T-helper 2 cell treated with Interferon-gamma antibody and Interleukin-4, amounts not matched to agents 5 μg/mL and 100 μg/mL, for 36 hours (primary cell): ENCODE data around the gene RNF144B.

ENCODE experiments used
- DNase-seq: peaks from one replicate; pipeline ENCODE4 v3.0.0; 2021; ENCODE audit warnings: low spot score
- H3K27ac Mint-ChIP-seq: one replicate; pipeline ENCODE4 v1.8.0; 2021; ENCODE audit warnings: mild to moderate bottlenecking, mixed read lengths
- H3K27me3 Mint-ChIP-seq: one replicate; pipeline ENCODE4 v1.8.0; 2021; ENCODE audit warnings: low read depth, mixed read lengths
- H3K36me3 Mint-ChIP-seq: one replicate; pipeline ENCODE4 v1.8.0; 2021; ENCODE audit warnings: low read depth, mixed read lengths
- H3K4me1 Mint-ChIP-seq: one replicate; pipeline ENCODE4 v1.8.0; 2021; ENCODE audit warnings: low read depth, mixed read lengths
- H3K4me3 Mint-ChIP-seq: one replicate; pipeline ENCODE4 v1.8.0; 2022; ENCODE audit warnings: mild to moderate bottlenecking, moderate library complexity, mixed read lengths
- H3K9me3 Mint-ChIP-seq: one replicate; pipeline ENCODE4 v1.8.0; 2021; ENCODE audit warnings: mixed read lengths

RNF144B gene

DNA sequence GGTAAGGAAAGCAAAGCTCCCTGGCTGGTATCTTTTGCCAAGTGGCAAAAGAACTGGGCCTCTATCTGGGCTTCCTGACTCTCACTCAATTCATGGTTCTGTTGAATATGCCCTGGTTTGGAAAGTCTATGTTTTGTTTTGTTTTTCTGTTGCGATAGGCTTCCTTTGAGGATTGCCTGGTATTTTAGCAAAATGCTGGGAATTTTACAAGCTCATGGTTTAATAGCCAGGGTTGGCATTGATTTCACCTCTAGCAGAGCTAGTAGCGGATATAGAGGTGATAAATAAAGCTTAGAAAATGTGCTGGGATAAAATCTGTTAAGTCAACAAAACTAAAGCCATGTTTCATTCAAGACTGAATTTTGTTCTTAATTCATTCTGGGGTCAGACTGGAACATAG lies 109.9 kb downstream of the RNF144B start:
- no peak overlapping the region for H3K27ac Mint-ChIP-seq
- peaks cover 53% of the 10 kb centered on the region for H3K27me3 Mint-ChIP-seq
- H3K36me3 Mint-ChIP-seq: no peaks in the 10 kb centered on the region
- H3K4me1 Mint-ChIP-seq: peaks cover 3% of the 10 kb centered on the region
- no peak for DNase-seq
- H3K4me3 Mint-ChIP-seq: no peak overlapping the region
- H3K9me3 Mint-ChIP-seq: no peaks in the 10 kb centered on the region

DNA sequence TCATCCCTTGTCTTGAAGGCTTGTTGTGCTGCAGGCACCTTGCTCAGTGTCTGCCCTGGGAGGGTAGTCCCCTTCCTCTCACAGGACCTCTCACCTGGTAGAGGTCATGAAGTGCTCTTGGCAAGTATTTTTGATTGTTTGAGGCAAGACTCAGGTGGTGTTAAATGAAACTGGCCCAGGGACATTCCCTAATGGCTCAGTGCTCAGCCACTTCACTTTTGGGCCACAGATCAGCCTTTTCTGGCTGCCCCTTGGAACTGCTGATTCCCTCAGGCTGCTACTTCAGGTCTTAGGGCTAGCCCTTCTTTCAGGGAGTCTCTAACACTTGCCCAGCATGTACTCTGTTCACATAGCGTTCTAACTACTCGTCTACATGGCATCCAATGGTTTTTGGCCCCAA lies 111.3 kb downstream of the RNF144B start:
- Mint-ChIP-seq H3K27me3 (peaks cover 55% of the 10 kb centered on the region), H3K4me1 (peaks cover 3% of the 10 kb centered on the region), H3K9me3 (no peaks in the 10 kb centered on the region)

DNA sequence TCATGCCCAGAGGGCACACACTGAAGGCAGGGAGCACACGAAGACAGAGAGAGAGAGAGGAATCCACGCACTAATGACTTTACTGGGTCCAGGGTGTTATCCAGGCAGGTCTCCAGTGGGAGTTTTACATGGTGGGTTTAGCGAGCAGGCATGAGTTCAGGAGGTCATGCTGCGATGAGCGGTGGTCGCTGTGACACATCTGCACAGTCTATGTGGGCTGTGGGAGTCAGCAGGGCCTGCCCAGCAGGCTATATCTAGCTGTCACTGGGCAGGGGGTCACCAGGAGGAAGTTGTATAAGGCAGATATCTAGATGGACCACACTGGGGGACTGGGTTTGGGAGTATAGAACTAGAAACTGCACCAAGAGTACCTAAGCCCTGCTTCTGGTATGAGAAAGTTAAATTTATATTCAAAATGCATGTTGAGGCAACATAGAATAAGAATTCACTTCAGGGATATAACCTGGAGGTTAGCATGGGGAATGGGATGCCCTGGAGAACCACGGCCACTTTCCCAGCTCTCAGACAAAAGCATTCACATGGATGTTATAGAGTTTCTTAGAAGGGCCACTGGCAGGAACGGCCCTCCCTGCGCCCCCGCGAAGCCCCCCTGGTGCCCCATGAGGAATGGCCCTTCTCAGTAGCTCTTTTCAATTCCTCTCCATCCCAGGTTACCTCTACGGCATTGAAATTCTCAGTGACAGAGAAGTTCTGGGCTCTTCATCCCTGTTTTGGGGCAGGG lies 113.9 kb downstream of the RNF144B start:
- Mint-ChIP-seq H3K27ac (no peak overlapping the region), H3K27me3 (peaks cover 51% of the 10 kb centered on the region), H3K4me1 (peaks cover 3% of the 10 kb centered on the region), H3K36me3 (no peaks in the 10 kb centered on the region), H3K9me3 (no peaks in the 10 kb centered on the region), H3K4me3 (no peak overlapping the region)
- no peak for DNase-seq

More for the DNA sequence above, 111.3 kb downstream of the RNF144B start:
- H3K27ac Mint-ChIP-seq: no peak overlapping the region
- no peak for DNase-seq
- no peak overlapping the region for H3K4me3 Mint-ChIP-seq
- no peaks in the 10 kb centered on the region for H3K36me3 Mint-ChIP-seq

DNA sequence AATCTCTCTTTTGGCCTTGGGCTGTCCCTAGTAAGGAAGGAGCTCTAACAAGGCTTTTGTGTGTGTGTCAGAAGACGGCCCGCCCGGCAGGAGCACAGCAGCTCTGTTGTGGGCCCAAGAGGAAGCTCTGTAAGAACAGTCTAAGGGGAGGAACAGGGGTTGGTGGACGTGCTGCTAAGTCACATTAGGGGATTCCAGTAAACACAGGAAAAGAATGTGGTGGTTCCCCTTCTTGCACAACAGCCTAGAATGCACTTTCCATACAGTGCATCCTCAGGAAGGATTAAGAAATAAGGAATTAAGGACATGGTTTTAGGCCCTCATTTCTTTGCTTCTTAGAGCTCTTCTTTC lies 114.5 kb downstream of the RNF144B start:
- Mint-ChIP-seq H3K27ac (no peak overlapping the region), H3K9me3 (no peaks in the 10 kb centered on the region)
- DNase-seq: no peak

DNA sequence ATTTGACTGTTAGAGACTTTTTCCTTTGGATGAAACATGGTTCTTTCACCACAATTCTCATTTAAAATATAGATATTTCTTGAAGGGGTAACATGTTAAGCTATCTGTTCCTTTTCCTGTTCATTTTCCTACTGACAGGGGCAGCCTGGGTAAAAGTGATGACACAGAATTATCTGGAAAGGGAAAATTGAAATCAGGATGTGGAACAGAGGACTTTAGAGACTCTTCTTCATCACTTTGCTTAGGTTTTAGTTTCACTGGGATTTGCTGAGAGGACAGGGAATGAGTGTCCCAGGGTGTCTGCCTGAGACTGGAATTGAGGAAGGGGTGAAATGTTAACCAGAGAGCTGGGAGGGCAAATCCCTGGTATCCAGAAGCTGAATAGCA lies 116.0 kb downstream of the RNF144B start:
- Mint-ChIP-seq H3K9me3 (no peaks in the 10 kb centered on the region), H3K36me3 (no peaks in the 10 kb centered on the region), H3K4me1 (peaks cover 3% of the 10 kb centered on the region), H3K27me3 (peaks cover 36% of the 10 kb centered on the region), H3K4me3 (no peak overlapping the region), H3K27ac (no peak overlapping the region)
- DNase-seq: no peak

More for the DNA sequence above, 114.5 kb downstream of the RNF144B start:
- peaks cover 46% of the 10 kb centered on the region for H3K27me3 Mint-ChIP-seq
- H3K4me1 Mint-ChIP-seq: peaks cover 3% of the 10 kb centered on the region
- H3K36me3 Mint-ChIP-seq: no peaks in the 10 kb centered on the region
- no peak overlapping the region for H3K4me3 Mint-ChIP-seq

DNA sequence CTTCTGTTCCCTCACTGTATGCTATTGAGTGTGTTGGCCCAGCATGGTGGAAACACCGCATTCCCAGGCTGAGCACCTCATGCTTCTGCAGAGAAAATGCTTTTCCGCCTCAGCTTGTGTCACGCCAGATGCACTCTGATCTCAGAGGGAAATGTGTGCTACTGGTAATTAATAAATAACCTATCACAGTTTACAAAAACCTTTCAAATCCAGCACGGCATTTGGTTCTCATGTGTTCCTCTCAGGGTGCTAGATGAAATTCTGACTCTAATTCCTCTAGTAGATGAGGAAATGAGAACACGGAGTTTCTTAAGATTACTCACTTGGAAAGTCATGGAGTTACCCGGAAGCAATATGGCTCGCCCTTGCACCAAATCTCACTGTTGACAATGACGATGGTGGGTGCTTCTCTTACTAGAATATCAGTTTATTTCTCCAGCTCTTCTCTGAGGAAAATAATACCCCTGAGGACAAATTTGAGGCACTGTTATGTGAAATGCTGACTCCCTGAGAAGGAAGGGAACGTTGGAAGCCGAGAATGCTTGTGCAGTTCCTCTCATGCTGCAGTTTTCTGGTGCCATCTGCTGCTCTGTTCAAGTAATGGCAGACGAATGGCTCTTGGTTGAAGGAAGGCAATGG lies 116.6 kb downstream of the RNF144B start:
- Mint-ChIP-seq H3K27me3 (peaks cover 33% of the 10 kb centered on the region), H3K9me3 (no peaks in the 10 kb centered on the region), H3K36me3 (no peaks in the 10 kb centered on the region), H3K27ac (no peak overlapping the region), H3K4me1 (peaks cover 3% of the 10 kb centered on the region), H3K4me3 (peak overlapping the region; percentile 25)
- DNase-seq: no peak

DNA sequence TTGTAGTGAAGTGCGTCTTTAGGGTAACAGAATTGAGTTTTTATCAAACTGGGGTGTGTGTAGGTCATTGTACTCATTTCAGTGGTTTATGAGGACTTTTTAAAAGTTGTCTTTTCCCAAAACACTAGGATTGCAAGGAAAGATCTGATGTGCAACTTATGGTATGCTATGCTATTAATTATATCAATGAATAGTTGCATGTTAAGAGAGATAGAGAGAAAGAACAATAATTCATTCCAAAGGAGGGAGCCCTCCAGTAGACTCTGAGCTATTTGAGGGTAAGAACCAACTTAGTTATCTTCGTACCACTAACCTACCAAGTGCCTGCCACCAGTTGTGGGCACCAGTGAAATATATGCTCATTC lies 117.1 kb downstream of the RNF144B start:
- Mint-ChIP-seq H3K36me3 (no peaks in the 10 kb centered on the region), H3K9me3 (no peaks in the 10 kb centered on the region), H3K27me3 (peaks cover 32% of the 10 kb centered on the region), H3K4me1 (peaks cover 3% of the 10 kb centered on the region), H3K27ac (no peak overlapping the region), H3K4me3 (no peak overlapping the region)
- no peak for DNase-seq

DNA sequence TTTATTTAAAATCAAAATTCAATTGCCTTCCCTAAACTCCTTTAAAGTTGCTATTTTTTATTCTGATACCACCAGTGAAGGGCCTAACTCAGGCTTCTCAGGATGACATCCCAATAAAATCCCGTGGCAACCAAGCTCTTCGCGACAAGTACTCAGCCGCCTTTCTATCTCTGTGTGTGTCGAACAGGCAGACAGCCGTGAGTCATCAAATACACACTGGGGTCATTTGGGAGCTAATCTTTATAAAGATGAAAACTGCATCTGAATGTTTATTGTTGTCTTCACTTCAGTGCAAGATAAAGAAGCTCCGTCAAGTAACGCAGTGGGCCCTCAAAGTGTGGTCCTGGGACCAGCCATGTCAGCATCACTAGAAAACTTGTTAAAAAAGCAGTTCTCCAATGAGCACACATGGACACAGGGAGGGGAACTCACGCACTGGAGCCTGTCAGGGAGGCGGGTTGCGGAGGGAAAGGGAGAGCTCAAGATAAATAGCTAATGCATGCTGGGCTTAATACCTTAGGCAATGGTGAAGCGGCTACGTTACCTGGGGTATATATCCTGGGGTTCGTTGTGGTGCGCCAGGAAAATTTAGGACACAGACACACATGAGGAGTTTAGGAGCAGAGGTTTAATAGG lies 119.3 kb downstream of the RNF144B start:
- peaks cover 4% of the 10 kb centered on the region for H3K4me1 Mint-ChIP-seq
- H3K27me3 Mint-ChIP-seq: peaks cover 18% of the 10 kb centered on the region
- H3K36me3 Mint-ChIP-seq: no peaks in the 10 kb centered on the region
- no peaks in the 10 kb centered on the region for H3K9me3 Mint-ChIP-seq
- H3K27ac Mint-ChIP-seq: no peak overlapping the region
- DNase-seq: no peak
- no peak overlapping the region for H3K4me3 Mint-ChIP-seq

DNA sequence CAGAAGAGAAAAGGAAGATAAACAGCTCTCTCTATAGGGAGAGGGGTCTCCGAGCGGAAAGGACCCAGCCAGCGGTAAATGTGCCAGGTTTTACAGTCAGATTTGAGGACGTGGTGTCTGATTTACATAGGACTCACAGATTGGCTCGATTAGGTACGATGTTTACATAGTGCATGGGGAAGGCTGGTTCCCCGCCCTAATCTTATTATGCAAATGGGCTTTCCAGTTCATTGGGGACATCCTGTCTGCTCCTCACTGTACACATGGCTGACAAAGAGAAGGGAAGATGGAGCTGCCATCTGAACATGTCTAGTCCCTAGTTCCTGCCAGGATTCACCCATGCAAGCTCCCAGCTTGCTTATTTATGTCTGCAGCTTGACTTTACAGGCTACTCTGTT lies 119.9 kb downstream of the RNF144B start:
- Mint-ChIP-seq H3K9me3 (no peaks in the 10 kb centered on the region), H3K36me3 (no peaks in the 10 kb centered on the region), H3K4me3 (no peak overlapping the region)

DNA sequence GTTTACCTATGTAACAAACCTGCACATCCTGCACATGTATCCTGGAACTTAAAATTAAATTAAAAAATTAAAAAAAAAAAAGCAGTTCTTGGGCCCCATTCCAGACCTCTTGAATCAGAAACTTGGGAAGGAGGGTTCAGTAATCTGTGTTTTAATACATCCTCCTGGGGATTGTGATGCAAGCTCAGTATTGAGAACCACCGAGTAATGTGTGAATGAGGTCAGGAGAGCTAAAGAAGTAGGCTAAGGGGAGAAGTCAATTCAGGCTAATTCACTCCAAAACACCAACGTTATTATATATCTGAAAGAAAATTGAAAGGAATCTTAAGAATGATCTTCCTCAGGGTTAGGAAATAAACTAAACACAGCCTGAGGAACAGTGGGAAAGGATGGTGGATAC lies 120.4 kb downstream of the RNF144B start:
- Mint-ChIP-seq H3K27ac (no peak overlapping the region), H3K4me1 (peaks cover 4% of the 10 kb centered on the region), H3K4me3 (no peak overlapping the region), H3K27me3 (peaks cover 14% of the 10 kb centered on the region), H3K36me3 (no peaks in the 10 kb centered on the region), H3K9me3 (no peaks in the 10 kb centered on the region)
- no peak for DNase-seq

More for the DNA sequence above, 119.9 kb downstream of the RNF144B start:
- H3K27ac Mint-ChIP-seq: no peak overlapping the region
- no peak for DNase-seq
- peaks cover 4% of the 10 kb centered on the region for H3K4me1 Mint-ChIP-seq
- H3K27me3 Mint-ChIP-seq: peaks cover 14% of the 10 kb centered on the region

DNA sequence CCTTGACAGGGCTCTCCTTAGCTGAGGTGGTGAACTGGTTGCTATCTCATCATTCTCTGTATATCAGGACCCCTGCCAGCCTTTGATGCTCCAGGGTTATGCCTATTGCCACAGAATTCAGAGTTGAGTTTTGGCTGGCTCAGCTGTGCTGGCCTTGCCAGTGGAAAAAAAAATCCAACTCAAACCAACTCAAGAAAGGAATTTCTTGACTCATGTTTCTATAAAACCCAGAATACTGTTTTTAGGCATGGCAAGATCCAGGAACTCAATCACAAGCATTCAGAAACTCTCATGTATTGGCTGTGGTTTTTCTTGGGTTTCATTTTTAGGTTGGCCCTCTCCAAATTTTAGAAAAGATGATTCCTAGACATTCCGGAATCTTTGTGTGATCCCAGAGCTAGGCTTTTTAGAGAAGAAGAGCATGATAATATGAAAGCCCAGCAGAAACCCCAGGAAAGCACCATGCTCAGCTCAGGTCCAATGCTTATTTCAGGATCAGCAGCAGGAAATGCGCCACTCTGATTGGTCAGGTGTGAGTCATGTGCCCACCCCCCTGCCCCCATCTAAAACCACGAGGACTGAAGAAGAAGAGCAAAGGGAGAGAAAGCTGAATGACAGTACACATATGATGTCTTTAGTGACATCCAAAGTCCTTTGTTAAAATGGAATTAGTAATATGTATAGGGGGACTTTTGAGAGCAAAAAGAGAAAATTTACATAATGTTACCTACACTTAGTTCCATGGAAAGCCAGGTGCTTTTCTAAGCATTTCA lies 122.9 kb downstream of the RNF144B start:
- peaks cover 10% of the 10 kb centered on the region for H3K27me3 Mint-ChIP-seq
- peaks cover 19% of the 10 kb centered on the region for H3K4me1 Mint-ChIP-seq
- no peak overlapping the region for H3K4me3 Mint-ChIP-seq
- no peak overlapping the region for H3K27ac Mint-ChIP-seq
- DNase-seq: no peak
- H3K36me3 Mint-ChIP-seq: no peaks in the 10 kb centered on the region
- H3K9me3 Mint-ChIP-seq: no peaks in the 10 kb centered on the region

DNA sequence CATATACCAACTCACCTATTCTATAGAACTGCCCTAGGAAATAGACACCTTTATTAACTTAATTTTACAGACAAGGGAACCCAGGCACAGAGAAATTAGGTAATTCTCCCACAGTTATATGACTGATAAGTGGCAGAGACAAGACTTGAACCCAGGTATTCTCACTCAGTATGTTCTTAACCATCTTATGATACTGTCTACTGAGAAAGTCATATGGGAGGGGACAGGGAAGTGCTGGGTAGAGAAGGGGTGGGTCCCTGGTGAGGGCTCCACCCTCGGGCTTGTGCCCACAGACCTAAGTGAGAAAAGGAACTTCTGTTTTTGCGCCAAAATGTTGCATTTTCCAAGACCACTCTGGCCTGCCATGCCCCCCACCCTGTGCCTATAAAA lies 123.5 kb downstream of the RNF144B start:
- Mint-ChIP-seq H3K27me3 (peaks cover 10% of the 10 kb centered on the region), H3K27ac (no peak overlapping the region)

DNA sequence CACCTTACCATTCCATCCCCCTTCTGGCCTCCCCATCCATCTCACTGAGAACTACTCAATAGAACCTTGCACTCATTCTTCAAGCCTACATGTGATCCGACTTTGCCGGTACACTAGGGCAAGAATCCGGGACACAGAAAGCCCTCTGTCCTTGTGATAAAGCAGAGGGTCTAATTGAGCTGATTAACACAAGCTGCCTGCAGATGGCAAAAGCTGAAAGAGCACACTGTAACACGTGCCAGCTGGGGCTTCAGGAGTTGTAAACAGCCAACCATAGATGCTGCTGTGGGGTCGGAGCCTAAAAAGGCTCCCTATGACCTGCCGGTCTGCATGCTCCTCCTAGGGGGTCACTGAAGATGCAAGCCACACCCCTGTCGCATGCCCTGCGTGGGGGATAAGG lies 124.1 kb downstream of the RNF144B start:
- Mint-ChIP-seq H3K36me3 (no peaks in the 10 kb centered on the region), H3K4me1 (peaks cover 19% of the 10 kb centered on the region), H3K27ac (no peak overlapping the region), H3K4me3 (no peak overlapping the region), H3K27me3 (peaks cover 5% of the 10 kb centered on the region), H3K9me3 (no peaks in the 10 kb centered on the region)
- no peak for DNase-seq

More for the DNA sequence above, 123.5 kb downstream of the RNF144B start:
- no peak overlapping the region for H3K4me3 Mint-ChIP-seq
- peaks cover 19% of the 10 kb centered on the region for H3K4me1 Mint-ChIP-seq
- H3K36me3 Mint-ChIP-seq: no peaks in the 10 kb centered on the region
- no peaks in the 10 kb centered on the region for H3K9me3 Mint-ChIP-seq
- no peak for DNase-seq

DNA sequence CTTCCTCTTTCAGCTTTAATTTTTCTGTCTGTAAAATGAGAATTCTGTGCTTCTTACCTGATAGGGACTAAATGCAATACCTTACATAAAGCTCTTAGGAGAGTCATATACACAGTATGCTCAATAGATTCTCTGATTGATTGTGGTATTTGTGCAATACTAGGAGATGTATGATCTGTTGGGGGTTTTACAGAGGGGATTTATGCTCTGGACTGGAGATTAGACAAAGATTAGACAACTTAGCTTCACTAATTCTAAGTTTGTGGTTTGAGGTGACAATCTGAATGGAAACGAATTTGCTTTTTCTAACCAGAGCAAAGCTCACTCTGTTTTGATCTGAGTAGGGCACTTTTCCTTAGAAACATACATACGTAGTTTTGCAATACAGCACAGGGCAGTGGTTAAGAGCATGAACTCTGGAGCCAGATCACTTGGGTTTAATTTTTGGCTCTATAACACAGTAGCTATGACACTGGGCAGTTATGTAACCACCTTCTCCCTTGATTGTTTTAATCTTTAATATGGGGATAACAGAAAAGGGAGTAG lies 126.2 kb downstream of the RNF144B start:
- no peak overlapping the region for H3K4me3 Mint-ChIP-seq
- peaks cover 19% of the 10 kb centered on the region for H3K4me1 Mint-ChIP-seq
- H3K9me3 Mint-ChIP-seq: no peaks in the 10 kb centered on the region
- H3K27me3 Mint-ChIP-seq: peaks cover 10% of the 10 kb centered on the region
- peak; percentile 15 for DNase-seq
- H3K27ac Mint-ChIP-seq: no peak overlapping the region
- H3K36me3 Mint-ChIP-seq: no peaks in the 10 kb centered on the region
